ENCODE results near the gene DOK3.
"Not testable (repeated sequence)": the region's sequence is repeated elsewhere in the genome, so short reads cannot be mapped to it uniquely, and the experiment has no call there.

Gene DOK3

DNA sequence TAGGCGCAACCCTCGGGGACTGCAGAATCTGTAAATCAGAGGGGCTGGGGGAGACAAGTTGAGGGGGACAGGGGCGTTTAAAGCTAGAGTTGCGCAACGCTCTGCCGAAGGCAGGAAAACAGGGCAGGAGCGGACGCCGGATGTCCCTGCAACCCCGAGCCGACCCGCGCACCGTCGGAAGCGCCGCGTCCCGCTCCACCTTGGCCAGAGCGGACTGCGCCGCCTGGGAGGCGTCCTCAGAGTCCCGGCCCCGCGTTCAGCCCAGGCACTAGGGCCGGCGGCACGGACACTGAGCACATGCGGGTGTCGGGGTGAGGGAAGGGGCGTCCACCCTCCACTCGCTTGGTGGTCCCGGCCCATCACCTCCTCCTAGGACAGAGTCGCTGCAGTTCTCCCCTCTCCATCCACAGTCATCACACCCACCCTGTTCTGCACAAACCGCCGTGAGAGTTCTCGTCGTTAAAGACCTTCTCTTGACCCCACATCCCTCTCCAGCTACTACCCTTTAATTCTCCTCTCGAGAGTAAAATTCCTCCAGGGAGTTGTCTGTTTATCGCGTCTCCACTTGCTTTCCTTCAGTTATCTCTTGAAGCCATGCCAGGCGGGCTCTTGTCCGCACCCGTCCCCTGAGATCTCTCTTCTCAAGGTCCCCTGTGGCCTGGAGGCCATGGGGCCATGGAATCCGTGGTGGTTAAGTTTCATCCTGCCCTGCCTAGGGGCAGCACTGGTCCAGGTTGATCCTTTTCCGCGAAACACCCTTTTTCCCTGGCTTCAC is 11.4 kb downstream of the DOK3 start:
- in situ Hi-C loops (cut with MboI; ENCODE audit: low sequenced_read_pairs), result no loop called here

DNA sequence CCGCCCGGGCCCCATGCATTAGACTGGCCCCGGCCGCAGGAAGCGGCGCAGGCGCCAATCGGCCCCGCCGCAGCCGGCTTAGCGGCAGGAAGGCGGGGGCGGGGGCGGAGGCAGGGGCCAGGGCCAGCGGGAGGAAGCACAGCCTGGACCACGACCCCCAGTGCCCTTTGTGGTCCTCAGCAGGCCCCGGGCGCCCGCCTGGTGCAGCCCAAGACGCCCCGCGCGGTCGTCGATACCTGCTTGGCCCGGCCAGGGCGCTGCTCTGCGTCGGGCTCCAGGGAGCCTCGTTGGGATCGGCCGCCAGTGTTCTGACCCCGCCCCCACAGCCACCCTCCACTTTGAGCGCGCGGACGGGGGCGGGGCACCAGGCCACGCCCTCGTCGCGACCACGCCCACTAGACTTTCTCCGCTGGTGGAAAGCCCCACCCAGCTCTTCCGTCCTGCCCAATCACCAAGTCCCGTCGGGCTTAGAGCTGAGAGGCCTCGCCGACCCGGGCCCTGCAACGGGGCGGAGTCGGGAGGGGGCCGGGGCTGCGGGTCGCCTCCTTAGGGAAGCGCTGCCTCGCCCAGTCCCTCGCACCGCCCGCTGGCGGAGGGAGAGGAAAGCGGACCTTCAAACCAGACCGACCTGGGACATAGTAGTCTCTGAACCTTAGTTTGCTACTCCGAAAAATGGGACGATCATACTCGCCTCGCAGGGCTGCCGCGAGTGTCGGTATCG is 12.2 kb downstream of the DOK3 start, which contains the start of gene PDLIM7:
TSS of gene PDLIM7 (minus strand) at position 313 of the 721 bp plus-strand sequence. CDS start 1,092 bp downstream, outside the sequence.
- in situ Hi-C loops (cut with MboI; ENCODE audit: low sequenced_read_pairs), result no loop called here

DNA sequence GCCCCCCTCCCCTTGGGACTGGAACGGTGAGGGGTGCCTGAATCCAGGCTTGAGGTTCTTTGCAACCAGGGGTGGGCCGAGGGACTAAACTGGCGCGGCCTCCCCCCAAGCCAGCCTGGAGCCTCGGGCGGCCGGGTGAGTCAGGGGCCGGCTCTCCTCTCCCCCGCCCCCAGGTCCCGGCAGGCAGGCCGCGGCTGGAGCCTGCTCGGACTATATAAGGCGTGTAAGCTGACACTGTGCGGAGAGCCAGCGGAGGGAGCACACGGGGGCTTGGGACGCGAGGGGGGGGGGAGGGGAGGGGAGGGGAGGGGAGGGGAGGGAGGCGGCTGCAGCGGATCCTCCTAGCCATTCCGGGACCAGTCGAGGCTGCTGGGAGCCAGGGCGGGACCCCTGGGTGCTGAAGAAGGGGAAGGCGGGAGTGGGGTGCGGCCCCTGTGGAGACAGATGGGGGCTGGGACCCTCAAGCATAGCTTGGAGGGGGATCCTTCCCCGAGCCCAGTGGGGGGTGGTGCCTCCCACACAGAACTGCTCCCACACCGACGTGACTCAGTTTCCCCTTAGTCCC is 12.8 kb downstream of the DOK3 start:
- in situ Hi-C loops (cut with MboI; ENCODE audit: low sequenced_read_pairs), result no loop called here

DNA sequence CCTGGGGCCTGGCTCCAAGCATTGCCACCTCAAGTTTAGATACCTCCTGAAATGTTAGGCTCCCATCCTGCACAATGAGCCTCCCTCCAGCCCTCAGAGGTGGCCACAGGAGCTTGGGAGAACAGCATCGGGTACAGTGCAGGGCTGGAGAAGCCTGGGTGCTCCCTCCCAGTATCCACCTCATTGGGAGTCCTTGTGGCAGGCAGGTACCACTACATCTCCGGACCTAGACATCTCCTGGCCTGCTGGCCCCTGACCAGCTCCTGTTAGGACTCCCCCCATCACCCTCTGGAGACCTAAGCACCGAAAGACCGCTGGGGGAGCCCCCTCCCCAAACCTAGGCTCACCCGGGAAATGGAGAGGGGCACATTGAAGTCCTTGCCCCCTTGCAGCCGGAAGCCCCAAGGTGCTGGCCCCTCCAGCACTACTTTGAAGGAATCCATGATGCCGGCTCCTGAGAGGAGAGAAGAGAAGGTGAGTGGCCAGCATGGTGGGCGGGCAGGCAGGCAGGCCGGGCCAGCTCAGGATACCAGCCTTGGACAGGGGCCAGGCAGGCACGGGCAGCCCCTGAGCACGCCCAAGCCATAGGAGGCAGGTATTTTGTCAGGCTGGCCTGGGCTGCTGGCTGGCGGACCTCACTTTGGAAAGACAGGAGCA is 13.4 kb downstream of the DOK3 start:
- in situ Hi-C loops (cut with MboI; ENCODE audit: low sequenced_read_pairs), result no loop called here

DNA sequence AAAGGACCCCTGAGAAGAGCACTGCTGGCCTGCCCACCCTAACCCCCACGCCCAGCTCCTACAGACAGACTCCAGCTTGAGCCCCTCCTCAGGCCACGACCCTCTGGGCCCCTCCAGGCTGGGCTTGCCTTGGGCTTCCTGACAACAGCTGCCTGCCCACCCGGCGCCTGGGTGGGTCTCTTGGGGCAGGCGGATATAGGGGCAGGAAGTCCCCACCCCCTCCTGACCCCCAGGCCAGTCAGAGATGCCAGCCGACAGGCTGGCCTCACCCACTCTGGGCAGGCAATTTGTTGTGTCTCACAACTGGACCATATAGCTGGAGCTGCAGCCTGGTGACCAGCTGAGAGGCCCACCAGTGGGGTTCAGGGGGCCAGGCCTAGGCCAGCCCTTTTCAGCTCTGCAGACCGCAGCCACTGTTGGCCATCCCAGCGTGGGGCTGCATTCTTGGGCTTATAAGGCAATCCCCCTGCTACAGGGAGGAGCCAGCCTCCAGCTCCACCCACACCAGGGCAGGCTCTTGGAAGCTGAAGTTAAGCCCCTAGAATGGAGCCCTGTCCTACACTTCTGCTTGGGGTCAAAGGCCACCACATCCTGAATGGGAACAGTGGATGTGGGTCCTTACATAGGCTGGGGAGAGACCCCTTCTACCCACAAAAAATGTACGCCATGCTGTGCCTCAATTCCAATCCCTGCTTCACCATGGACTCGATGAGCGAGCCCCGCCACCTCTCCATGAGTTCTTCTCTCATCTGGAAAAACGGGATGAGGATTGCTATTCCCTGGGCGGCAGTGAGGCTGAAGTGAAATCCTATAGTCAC is 14.2 kb downstream of the DOK3 start:
- in situ Hi-C loops (cut with MboI; ENCODE audit: low sequenced_read_pairs), result no loop called here

DNA sequence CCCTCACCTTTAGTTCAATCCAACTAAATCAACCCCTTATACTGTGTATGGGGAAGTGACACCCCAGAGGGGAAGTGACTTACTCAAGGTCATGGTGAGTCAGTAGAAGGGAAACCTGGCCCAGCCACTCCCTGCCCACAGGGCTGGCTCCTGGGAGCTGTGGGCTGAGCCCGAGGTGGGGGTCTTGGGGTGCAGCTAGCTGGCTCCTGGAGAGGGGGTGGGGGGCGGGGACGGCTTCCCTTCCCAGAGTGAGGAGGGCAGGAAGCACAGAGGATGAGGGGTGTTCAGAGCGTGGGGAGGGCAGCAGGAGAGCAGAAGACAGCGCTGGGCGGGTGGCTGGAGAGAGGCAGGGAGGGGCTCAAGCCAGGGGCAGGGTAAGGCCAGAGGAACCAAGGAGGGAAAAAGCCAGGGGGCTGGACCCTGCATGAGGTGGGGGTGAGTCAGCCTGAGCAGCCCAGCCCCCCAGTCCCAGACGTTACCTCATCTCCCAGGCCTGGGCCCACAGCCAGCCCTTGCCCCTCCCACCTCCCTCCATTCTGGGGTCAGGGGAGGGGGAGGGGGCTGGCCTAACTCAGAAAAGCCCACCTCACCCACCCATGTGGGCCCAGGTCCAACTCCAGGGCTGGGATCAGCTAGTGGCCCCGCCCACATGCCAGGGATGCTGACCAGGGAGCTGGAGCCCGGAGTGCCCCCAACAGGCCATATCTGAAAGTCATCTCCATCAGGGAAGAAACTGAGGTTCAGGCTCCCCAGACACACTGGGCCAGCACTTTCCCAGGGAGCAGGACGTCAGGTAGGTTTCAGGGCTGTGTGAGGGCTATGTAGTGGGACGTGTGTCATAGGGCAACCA is 15.1 kb downstream of the DOK3 start:
- in situ Hi-C loops (cut with MboI; ENCODE audit: low sequenced_read_pairs), result no loop called here

DNA sequence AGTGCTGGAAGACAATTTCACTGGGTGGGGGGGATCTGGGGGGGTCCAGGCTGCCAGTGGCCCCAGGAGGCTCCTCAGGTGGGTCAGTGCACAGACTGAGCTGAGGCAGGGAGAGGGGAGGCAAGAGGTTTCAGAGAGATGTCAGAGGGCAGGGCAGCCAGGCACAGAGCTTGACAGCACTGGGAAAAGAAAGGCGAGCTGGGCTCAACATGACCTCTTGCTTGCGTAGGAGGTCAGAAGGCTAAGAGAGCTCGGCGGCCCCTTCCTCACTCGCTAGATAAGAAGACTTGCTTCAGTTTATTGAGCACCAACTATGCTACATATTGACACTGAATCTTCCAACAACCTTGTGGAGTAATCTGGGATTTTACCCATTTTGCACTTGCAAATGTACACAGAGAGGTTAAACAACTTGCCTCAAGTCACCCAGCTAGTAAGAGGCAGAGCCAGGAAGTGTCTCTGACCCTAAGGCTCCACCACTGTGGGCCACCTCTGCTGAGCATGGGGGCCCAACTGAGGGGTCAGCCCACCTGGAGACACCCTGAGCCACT is 15.8 kb downstream of the DOK3 start:
- in situ Hi-C loops (cut with MboI; ENCODE audit: low sequenced_read_pairs), result no loop called here

DNA sequence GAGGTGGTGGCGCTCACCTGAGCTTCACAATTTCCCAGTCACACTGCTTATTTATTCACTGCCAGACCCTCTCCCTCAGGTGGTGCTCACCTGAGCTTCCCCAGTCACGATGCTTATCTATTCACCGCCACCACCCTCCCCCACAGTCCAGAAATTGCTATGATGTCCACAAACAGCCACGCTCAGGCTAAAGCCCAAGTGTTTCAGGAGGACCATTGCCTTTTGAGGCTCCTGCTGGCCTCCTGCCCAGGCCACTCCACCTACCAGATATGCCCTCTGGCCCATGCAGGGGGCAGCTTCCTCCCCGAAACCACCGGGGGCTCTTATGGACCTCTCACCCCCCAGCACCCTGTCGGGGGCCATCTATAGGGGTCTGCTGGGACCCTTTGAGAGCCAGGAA is 16.8 kb downstream of the DOK3 start:
- in situ Hi-C loops (cut with MboI; ENCODE audit: low sequenced_read_pairs), result no loop called here

DNA sequence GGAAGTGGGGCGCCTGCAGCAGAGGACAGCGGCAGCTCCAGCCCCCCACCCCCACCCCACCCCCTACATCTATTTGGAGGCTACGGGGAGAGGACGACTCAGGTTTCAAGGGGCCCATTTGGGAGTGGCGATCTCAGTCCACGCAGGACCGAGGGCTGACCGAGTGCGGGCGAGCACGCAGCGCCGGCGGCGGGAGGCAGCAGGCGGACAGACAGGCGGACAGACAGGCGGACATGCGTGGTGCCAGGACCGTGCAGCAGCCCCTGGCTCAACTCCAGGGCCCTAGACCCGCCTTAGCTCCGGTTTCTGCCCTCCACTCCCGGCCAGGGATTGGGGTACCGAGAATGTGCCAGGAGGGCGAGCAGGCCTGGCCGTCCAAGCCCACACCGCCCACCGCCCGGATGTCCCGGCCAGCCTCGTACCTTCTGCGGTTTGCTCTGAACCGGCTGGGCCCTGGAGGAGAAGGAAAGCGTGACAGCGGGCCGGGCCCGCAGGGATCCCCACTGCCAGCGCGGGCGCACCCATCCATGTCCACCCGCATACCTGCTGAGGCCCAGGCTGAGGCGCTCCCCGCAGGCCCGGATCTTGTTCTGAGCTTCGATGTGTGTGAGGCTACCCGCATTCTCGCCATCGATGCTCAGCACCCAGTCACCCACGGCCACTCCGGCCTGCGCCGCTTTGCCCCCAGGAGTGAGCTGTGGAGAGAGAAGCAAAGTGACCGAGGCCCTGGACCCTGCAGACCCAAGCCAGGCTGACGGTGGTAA is 17.5 kb downstream of the DOK3 start:
- in situ Hi-C loops (cut with MboI; ENCODE audit: low sequenced_read_pairs), result no loop called here

DNA sequence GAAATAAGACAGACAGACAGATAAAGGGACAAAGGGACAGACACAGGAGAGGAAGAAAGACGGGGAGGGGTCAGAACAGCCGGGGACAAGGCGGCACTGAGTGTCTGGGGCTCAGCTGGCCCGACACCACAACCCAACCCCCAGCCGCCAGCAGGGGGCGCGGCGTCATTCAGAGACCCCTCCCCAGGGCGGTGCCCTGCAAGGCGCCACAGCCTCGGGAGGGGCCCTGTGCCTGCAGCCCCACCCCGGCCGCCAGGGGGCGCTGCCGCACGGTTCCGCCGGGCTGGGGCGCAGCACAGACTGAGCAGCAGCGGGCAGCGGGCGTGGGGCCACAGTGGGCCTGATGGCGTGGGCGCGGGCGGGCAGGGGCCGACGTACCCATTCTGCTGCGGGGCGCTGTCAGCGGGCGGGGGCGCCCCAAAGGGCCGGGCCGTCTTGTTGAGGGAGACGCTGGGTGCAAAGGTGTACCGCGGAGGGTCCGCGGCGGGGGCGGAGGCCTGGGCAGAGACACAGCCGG is 18.1 kb downstream of the DOK3 start:
- in situ Hi-C loops (cut with MboI; ENCODE audit: low sequenced_read_pairs), result no loop called here

DNA sequence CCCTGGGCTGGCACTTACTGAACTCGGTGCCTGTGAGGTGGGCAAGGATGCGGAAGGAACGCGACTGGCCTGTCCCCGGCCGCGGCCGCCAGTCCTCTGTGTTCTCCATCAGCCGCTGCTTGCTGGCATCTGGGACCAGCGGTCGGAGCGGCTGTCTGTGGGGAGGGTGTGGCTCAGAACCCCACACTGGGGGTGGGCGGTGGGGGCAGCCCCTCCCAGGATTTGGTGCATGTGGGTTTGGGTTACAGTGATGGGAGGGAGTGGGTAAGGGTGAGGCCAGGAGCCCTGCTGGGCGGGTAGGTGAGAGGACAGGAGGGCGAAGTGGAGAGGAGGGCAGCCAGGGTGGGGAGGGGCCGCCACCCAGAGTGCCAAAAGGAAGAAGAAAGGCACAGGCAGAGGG is 18.6 kb downstream of the DOK3 start:
- in situ Hi-C loops (cut with MboI; ENCODE audit: low sequenced_read_pairs), result no loop called here

DNA sequence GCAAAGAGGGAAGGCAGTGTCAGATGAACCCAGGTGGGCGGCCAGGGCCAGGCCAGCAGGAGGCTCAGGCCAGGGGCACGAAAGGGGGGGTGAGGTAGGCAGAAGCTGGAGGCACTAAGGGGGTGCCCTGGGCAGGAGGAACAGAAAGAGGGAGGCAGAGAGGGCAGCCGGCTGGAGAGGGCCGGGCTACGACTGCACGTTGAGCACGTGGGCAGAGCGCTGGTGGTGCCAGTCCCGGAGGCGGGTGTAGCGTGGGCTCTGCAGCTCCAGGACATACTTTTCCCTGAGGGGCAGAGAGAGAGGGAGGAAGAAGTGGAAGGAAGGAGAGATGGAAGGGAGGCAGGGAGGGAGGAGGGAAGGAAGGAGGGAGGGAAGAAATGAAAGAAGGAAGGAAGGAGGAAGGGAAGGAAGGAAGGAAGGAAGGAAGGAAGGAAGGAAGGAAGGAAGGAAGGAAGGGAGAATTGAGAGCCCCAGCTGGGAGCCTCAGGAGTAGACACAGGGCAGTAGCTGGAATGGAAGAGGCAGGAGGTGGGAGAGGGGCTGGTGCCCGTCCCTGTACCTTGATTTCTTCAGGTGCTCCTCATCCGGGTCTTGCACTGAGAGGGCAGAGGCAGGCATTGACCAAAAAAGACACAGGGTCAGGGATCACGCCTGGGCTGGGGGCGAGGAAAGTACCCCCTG is 19.2 kb downstream of the DOK3 start:
- in situ Hi-C loops (cut with MboI; ENCODE audit: low sequenced_read_pairs), result no loop called here

DNA sequence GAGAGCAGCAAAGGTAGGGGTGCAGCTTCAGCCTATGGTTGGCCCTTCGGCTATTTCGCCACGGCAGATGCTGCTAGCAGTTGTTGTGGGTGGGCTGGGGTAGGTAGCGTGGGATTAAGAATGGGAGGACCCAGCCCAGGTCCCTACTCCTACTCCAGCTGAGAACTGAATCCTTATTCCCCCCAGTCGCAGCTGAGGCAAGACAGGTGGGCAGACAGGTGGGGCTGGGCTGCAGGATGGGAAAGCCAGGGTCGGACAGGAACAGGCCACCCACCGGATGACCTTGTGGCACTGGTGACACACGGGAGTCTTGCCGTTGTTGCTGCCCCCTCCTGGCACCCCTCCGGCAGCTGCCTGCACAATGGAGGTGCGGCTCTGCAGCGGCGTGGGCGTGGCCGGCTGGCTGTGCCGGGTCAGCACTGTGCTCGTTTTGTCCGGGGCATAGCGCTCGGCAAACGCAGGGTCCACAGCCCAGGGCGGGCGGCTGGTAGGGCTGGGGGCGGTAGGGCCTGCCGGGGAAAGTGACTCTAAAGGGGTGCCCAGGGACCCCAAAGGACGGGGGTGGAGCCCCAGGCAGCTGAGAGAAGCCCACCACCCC is 20.4 kb downstream of the DOK3 start:
- in situ Hi-C loops (cut with MboI; ENCODE audit: low sequenced_read_pairs), result no loop called here

DNA sequence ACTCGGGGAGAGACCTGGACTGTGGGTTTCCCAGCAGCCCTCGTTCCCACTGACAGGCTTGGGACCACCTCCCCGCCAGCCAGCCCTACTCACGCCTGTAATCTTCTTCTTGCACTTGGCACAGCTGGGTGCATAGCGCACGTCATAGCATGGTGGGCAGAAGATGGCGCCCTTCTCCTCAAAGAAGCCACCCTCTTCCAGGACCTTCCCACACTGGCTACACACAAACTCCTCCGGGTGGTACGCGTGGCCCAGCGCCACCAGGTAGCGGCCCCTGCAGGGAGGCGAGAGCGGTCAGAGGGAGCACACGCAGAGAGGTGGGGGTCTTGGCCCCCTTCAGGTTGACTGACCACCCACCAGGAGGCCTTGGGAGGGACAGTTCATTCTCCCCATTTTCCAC is 21.7 kb downstream of the DOK3 start:
- in situ Hi-C loops (cut with MboI; ENCODE audit: low sequenced_read_pairs), result no loop called here

DNA sequence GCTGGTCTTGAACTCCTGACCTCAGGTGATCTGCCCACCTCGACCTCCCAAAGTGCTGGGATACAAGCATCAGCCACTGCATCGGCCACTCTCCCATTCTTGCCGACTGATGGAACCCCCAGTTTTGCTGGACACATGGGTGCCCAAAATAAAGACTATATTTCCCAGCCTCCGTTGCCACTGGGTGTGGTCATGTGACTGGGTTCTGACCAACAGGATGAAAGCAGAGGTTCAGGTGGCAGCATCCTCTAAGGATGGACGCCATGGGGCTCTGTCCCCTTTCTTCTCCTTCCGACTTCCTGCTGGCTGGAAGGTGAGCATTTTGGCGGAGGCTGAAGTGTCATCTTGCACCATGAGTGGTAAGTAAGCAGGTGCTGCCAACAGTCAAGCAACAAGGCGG is 22.5 kb downstream of the DOK3 start:
- in situ Hi-C loops (cut with MboI; ENCODE audit: low sequenced_read_pairs), result no loop called here

DNA sequence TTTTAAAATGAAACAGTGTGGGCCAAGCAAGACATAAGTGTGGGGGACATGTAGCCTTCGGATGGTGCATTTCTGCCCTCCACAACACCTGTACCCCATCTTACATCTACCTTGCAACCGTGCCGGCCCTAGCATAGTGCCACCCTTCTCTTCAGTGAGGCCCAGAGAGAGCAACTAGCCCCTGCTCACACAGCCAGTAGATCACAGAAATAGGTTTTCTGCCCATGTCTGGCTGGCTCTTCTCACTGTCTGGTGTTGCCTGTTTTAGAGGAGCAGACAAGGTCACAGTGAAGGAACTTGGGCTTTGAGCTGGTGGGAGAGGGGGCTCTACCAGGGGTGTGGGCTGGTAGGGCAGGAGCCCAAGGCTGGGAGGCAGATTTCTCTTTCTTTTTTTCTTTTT is 23.4 kb downstream of the DOK3 start:
- in situ Hi-C loops (cut with MboI; ENCODE audit: low sequenced_read_pairs), result no loop called here

DNA sequence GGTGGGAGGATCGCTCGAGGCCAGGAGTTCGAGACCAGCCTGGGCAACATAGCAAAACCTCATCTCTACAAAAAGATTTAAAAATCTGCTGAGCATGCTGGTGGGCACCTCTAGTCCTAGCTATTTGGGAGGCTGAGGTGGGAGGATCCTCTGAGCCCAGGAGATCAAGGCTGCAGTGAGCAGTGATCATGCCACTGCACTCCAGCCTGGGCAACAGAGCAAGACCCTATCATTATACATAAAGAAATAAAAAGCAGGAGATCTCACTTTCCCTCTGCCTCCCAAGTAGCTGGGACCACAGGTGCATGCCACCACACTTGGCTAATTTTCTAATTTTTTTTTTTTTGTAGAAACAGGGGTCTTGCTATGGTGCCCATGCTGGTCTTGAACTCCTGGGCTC is 23.9 kb downstream of the DOK3 start:
- in situ Hi-C loops (cut with MboI; ENCODE audit: low sequenced_read_pairs), result not testable (repeated sequence)

Data from HL-60/S4 treated with retinoic acid at 250 ng/mL for 4 days and 3 days (cell line).